ENCODE measurements around the gene LYPD8. TPM values are rescaled to one million over a fixed set of nuclear protein-coding genes. Genes with fewer than 3 reads are reported as not detected.

Gene LYPD8
- total and polyA plus RNA-seq, 9 of the 15 experiments (the other 6 are each of a cell fraction or from before 2014, with no cell fraction given), result 0.50 to 2.1 (median 1.3) TPM

DNA sequence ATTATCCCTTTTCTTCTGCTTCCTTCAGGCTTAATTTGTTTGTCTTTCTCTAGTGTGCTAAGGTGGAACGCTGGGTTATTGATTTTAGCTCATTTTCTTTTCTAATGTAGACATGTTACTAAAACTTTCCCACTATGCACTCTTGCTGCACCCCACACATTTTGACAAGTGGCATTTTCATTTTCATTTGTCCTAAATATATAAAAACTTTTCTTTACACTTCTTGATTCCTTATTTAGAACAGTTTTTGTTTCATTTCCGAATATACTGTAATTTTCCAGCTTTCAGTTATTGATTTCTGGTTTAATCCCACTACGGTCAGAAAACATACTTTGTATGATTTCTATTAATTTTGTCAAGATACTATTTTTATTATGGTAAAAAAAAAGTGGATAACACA, 44.9 kb upstream of the LYPD8 start:
- ChIA-PET POLR2A (no interaction called here), CTCF (ENCODE audit: low intra/inter-chr PET ratio) (no interaction called here)
- Histone ChIP-seq H3K27ac (ENCODE audit: extremely low read depth, low read depth, low read length) (no peak overlapping the region), H3K36me3 (ENCODE audit: control insufficient read depth, insufficient read depth, low read length) (no peaks in the 10 kb centered on the region), H3K9ac (ENCODE audit: insufficient read depth in 1 of 2, low read depth in 2 of 2, low read length in 2 of 2) (no peak overlapping the region), H3K4me3 (no peak overlapping the region), H3K9me3 (replicated peaks; ENCODE audit: control insufficient read depth, insufficient read depth, low read depth, low read length) (no peaks in the 10 kb centered on the region; the same call in 1 of the 2 replicates), H3K27me3 (ENCODE audit: control insufficient read depth in 2 of 2, insufficient read depth in 2 of 2, low read length in 2 of 2) (peaks cover 10 to 20% of the 10 kb centered on the region in 2 experiments; a peak in 4 of 5 replicates), H2AFZ (ENCODE audit: low read depth, low read length) (no peak overlapping the region), H4K20me1 (replicated peaks; ENCODE audit: control insufficient read depth, insufficient read depth, low read length) (no peaks in the 10 kb centered on the region), H3K79me2 (ENCODE audit: control insufficient read depth, insufficient read depth, low read length) (no peaks in the 10 kb centered on the region), H3K9me1 (ENCODE audit: control insufficient read depth, insufficient read depth, low read length) (no peaks in the 10 kb centered on the region), H3K4me1 (replicated peaks in 1 of 2; ENCODE audit: control insufficient read depth in 2 of 2, insufficient read depth in 2 of 2, low read length in 2 of 2) (peaks cover 3 to 8% of the 10 kb centered on the region in 2 experiments; a peak in 2 of 5 replicates), H3K4me2 (ENCODE audit: insufficient read depth, low read length) (no peak overlapping the region)
- no peak for ATAC-seq
- no peak for FAIRE-seq
- intact Hi-C loops (cut with micrococcal nuclease) (no loop called here), in situ Hi-C loops (cut with MboI) (no loop called here)
- no TSS peak for BruUV-seq (replicated peaks)
- WGBS (ENCODE audit: insufficient coverage, low coverage, missing lambda C conversion rate), result 7% methylated on average over 3 of the region's 3 CpGs
- DNase-seq (ENCODE audit: extremely low read depth in 1 of 4, low spot score in 3 of 4), result no peak
- no peak for TF ChIP-seq CBFA2T3 (IDR thresholded peaks at IDR 0.05)
- no peak for TF ChIP-seq ZNF696 (CRISPR knock-in tag; conservative IDR thresholded peaks at IDR 0.05)
- no peak for TF ChIP-seq ZNF561 (CRISPR knock-in tag; conservative IDR thresholded peaks at IDR 0.05)
- TF ChIP-seq GTF2E2 (tag; IDR thresholded peaks at IDR 0.05), result no peak
- TF ChIP-seq, protein P1, sequence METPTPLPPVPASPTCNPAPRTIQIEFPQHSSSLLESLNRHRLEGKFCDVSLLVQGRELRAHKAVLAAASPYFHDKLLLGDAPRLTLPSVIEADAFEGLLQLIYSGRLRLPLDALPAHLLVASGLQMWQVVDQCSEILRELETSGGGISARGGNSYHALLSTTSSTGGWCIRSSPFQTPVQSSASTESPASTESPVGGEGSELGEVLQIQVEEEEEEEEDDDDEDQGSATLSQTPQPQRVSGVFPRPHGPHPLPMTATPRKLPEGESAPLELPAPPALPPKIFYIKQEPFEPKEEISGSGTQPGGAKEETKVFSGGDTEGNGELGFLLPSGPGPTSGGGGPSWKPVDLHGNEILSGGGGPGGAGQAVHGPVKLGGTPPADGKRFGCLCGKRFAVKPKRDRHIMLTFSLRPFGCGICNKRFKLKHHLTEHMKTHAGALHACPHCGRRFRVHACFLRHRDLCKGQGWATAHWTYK (CRISPR knock-in tag; IDR thresholded peaks at IDR 0.05), result no peak
- no peak for TF ChIP-seq PTTG1 (tag; IDR thresholded peaks at IDR 0.05; ENCODE audit: low read depth)
- no peak for TF ChIP-seq ZC3H8 (IDR thresholded peaks at IDR 0.05)
- no peak for TF ChIP-seq ZBTB43 (CRISPR knock-in tag; IDR thresholded peaks at IDR 0.05)
- TF ChIP-seq SP1 (CRISPR knock-in tag; IDR thresholded peaks at IDR 0.05), result no peak
- TF ChIP-seq HOXB6 (CRISPR knock-in tag; IDR thresholded peaks at IDR 0.05; ENCODE audit: borderline replicate concordance), result no peak
- TF ChIP-seq ZNF717 (CRISPR knock-in tag; IDR thresholded peaks at IDR 0.05), result no peak
- no peak for TF ChIP-seq ZFPM2 (CRISPR knock-in tag; IDR thresholded peaks at IDR 0.05)
- TF ChIP-seq, protein P2, sequence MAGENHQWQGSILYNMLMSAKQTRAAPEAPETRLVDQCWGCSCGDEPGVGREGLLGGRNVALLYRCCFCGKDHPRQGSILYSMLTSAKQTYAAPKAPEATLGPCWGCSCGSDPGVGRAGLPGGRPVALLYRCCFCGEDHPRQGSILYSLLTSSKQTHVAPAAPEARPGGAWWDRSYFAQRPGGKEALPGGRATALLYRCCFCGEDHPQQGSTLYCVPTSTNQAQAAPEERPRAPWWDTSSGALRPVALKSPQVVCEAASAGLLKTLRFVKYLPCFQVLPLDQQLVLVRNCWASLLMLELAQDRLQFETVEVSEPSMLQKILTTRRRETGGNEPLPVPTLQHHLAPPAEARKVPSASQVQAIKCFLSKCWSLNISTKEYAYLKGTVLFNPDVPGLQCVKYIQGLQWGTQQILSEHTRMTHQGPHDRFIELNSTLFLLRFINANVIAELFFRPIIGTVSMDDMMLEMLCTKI (IDR thresholded peaks at IDR 0.05; ENCODE audit: partially characterized antibody), result no peak
- no peak for TF ChIP-seq UBTF (IDR thresholded peaks at IDR 0.05; ENCODE audit: borderline replicate concordance in 1 of 2, low read depth in 2 of 2, low read length in 2 of 2)
- TF ChIP-seq, protein P3, sequence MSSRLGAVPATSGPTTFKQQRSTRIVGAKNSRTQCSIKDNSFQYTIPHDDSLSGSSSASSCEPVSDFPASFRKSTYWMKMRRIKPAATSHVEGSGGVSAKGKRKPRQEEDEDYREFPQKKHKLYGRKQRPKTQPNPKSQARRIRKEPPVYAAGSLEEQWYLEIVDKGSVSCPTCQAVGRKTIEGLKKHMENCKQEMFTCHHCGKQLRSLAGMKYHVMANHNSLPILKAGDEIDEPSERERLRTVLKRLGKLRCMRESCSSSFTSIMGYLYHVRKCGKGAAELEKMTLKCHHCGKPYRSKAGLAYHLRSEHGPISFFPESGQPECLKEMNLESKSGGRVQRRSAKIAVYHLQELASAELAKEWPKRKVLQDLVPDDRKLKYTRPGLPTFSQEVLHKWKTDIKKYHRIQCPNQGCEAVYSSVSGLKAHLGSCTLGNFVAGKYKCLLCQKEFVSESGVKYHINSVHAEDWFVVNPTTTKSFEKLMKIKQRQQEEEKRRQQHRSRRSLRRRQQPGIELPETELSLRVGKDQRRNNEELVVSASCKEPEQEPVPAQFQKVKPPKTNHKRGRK (tag; IDR thresholded peaks at IDR 0.05), result no peak
- TF ChIP-seq SAP30 (IDR thresholded peaks at IDR 0.05; ENCODE audit: borderline replicate concordance, insufficient read depth, low read depth, low read length, poor library complexity, severe bottlenecking), result no peak

Data from K562 (cell line).